NCI-H187 treated with DMSO at 0.1 percent for 48 hours (cell line): ENCODE measurements around the gene GALNT14.

Source experiments
- DNase-seq: peaks from one replicate; lab custom pipeline; 2025; lab: John Stamatoyannopoulos, UW

Gene GALNT14

DNA sequence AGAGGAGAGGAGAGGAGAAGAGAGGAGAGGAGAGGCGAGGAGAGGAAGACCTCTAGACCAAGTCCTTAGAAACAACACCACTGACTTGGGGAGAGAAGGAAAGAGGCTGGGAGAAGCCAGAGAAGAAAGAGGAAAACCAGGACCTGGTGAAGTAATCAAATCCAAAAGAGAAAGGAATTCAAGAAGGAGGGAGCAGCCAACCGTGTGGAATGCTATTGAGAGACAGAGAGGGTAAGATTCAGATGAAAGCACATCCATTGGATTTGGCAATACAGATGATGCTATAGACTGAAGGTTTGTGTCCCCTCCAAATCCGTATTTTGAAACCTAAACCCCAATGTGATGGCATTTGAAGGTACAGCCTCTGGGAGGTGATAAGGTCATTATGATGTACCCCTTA is 50.7 kb downstream of the GALNT14 start:
- DNase-seq = no peak

DNA sequence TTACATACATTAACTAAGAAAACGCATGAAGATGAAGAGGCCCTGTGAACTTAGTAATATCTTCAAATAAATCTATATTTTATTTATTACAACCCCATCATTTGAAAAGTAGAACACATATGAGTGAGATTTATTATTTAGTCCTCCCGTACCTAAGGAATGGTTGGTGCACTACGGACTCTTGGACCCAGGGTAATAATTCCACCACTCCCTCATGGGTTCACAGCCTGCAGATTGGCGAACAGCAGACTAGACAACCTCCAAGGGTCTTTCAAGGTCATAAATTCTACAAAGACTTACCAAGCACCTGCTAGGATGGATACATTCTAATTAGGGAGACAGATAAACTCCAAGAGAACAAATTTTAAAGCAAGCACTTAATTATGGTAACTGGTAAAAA is 51.6 kb downstream of the GALNT14 start:
- no peak for DNase-seq

DNA sequence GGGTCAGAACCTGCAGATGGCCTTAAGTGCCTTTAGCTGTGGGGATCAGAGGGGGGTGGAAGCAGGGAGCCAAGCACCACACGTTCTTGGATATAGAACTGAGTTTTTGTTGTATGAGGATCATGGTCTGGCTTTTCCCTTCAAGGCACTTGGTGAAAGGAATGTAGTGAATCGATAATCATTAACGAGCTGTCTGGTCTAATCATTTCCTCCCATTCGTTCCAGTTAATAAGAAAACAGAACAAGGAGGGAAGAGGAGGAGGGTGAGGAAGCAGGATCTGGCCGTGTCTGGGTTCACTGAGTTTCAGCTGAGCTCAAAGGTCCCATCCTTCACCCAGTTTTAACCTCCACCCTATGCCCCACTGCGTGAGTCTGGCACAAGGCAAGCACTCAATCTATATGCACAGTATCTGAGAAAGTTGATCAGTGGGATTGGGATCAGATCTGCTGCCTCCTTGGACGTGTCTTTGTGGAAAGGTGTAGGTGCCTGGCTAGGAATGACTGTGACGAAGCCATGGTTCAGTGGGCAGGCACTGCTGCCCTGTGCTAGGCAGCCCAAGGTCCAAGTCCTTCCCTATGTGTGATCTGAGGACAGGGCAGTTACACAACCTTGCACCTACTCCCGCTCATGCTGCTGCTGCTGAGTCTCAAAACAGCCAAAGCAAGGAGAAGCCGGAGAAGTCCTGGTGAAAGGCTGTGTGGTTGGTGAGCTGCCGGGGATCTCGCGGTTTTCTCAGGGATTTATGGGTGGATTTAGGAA is 54.8 kb downstream of the GALNT14 start:
- no peak for DNase-seq

DNA sequence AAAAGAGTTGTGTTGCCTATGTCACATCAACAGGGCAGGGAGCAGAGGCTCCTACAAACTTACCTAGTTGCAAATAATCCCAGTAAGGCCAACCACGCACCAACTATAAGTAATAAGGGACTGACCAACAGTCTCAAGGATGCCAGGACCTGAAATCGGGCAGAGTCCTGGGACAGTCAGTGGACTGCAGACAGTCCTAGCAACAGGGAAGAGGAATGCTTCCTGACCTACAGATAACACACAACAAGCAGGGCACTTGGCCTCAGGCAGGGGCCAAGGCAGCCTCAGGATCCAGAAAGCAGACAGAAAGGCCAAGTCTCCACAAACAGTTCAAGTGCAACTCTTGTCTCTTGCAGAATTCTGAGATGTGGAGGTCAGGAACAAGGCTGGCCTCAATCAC is 56.2 kb downstream of the GALNT14 start:
- no peak for DNase-seq

DNA sequence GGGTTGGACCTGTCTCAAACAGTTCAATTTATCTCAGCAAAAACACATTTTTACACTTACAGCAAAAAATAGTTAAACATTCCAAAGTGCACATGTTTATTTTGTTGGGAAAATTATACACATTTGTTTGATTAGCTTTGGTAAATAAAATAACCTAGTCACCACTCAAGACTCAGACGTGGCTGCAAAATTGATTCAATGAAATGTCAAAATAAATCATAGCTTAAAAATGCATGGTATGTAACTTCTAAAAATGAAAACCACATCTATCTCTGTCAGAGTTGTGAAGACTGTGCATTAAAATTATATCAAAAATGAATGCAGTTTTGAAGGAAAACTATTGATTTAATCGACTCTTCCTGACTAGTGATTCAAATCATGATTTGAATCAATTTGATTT is 56.7 kb downstream of the GALNT14 start:
- no peak for DNase-seq

DNA sequence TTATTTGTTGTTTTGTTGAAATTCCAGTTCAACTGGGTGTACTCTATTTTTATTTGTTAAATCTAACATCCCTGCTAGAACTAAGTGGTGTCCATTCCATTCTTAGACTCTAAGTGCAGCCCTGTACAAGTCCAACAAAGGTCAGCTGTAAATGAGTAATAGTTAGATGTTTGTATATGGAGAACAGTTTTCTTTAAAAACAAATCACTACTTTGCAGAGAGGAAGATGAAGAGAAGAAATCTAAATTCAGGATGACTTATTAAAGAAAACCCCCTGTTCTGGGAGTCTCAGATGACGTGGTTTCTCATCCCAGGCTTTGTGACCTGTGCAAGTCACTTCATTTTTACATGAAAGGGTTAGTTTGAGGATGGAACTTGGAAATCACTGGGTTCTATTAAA is 57.9 kb downstream of the GALNT14 start:
- DNase-seq = no peak

DNA sequence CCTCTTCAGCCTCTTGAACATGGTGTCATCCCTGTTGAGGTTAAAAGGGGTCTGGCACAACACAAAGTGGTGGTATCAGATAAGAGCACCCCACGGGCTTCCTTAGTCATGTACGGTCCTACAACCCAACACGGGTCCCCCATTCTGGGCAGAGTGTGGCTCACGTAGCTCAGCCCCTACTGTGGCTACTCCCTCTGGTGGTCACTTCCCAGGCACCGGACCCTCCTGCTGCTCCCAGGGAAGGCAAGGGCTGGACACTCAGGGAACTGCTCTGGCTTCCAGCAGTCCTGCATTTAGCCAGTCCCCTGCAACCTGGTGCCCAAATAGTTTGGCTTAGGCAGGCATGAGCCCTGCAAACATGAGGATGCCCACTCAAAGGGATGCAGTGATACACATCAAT is 58.6 kb downstream of the GALNT14 start:
- no peak for DNase-seq

DNA sequence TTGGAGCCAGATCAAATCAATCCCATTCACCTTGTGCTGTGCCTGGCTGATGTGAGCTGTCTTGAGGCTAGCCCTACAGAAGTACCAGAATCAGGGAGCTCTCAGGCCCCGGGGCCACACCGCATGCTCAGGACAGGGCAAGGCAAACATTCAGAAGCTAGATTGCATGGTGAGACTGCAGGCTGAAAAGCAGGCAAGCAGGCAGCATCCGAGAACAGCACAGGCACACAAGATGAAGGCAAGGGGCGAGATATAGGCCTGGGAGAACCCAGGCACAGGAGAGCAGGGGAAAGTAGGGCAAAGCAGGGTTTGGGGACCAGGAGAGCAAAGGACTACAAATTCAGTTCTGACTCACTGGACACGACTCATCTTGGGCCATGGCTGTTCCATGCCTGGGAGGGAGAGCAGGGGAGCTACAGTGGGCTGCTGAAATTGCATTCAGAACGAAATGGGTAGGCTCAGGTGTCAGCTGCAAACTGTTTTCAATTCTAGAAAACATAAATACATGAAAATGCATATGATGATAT is 59.6 kb downstream of the GALNT14 start:
- DNase-seq = no peak

DNA sequence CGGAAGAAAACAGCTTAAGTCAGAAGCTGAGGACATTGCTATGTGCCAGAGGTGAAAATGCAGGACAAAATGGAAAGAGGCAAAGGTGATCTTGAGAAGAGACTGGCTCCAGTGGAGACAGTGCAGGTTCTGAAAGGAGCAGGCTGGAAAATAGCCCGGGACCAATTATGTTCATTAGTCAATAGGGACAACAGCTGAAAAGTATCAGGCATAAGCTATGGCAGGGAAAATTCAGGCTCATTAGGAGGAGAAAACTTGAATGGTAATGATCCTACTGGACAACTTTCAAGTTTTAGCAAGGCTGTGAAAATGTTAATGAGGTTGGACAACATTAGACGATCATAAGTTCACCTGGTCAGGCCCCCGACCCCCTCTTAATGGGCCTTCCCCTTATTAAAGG is 60.2 kb downstream of the GALNT14 start:
- DNase-seq = no peak

DNA sequence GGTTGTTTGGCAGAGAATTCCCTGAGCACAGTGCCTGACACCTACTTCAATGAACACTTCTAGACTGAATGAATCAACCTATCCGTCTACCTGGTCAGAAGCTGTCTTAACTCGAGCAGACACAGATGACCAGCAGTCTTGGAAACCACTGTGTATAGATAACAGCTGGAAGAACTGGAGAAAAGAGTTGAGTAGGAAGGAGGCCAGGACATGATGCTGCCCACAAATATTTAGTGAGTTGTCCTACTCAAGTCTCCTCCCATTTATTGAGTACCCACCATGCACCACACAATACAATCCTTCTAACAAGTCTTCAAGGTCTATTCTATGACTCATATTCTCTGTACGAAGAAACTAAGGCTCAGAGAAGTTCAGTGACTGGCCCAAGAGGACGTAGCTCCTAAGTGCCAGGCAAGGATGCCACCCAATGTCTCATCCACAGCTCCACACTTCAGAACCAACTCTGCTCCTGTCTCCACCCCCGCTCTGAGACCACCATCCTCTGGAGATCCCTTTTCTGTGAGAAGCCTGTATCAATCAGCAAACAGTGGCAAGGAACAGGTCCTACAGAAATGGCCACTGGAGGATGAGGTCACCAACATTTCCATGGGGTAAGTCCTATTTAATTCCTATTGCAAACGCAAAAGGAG is 62.2 kb downstream of the GALNT14 start:
- no peak for DNase-seq

DNA sequence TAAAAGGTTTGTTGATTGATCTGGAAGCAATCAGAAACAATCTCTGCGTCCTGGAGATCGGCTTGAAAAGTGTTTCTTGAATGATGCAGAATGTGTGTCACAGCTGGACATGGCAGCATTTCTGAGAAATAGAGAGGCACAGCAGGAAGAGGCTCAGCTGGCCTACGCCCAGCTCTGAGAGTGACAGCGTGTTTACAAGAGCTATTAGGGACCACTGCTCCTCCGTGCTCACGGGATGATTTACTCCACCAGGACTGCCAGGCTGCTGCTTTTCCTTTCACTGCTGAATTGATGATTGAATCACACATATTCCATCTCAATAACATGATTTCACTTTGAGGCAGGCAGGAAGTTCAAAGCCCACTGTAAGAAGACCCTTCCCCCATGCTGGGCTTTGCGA is 62.8 kb downstream of the GALNT14 start:
- DNase-seq = no peak

DNA sequence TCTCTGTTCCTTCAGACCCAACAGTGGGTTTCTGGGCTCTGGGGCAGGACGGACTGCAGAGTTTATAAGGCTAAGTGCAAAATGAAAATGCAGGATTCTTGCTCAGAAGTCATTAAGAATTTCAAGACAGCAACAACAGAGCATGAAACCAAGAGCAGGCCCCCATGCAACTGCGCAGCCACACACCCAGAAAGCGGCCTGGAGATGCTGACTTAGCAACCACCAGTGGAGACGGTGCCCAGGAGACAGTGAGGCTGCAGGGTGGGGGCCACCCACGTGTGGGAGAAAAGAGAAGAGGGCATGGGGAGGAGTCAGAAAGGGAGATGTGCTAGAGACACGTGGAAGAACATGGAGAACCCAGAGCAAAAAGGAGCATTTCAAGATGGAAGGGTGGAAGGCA is 66.5 kb downstream of the GALNT14 start:
- no peak for DNase-seq

DNA sequence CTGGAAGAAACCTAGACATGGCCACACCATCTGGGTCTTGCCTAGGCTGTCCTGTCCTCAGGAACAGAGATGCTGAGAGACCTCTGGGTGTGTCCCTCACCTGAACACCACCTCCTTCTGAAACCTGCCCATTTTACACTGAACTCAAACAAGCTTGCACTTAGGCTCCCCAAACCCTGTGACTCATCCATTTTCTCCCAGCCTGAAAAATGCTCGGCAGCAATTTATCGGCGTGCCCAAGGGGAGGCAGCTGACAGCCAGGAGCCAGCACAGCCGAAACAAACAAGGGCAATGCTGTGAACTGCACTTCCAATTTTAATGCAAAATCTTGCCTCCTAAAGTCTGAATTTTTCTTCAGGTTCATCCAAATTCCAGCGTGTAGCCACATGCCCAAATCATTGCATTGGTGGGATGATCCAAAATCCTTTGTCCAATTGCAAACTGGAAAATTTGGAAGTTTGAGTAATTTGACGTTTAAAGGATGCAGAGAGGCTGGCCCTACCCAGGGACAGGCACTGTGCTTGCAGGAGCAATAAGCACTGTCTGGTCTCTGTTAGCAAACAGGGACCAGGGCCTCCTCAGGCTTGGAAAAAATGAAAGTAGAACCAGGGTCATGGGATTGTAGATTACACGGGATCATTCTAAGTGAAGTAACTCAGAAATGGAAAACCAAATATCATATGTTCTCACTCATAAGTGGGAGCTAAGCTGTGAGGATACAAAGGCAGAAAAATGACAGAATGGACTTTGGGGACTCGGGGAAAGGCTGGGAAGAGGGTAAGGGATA is 67.7 kb downstream of the GALNT14 start:
- DNase-seq = no peak

DNA sequence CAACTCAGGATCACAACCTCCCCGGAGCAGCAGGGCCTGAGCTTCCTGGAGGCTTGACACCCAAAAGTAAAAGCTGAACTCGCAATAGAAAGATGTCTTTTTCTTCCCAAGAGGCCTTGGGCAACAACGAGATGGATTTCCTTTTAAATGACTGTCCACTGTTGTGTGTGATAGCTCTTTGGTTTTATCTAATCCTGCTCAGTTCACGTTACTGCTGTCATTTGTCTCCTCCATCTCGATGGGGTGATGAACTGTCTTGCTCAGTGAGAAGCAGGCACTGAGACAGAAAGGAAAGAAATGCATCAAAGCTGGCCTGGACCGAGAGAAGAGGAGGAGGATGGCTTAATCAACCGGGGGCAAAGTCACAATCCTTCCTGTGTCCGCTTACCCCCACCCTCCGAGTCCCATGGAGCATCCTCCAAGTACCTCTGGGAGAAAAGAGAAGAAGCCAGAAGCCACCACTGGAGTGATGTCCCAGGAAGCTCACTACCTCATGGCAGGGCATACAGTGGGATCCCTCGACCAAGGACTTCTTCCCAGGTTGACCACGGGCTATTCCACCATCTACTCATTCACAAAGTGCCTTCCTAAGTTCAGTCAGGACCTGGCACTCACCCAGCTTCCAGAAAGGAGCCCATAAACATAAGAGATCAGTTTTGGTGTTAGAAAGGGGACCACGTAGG is 68.5 kb downstream of the GALNT14 start:
- no peak for DNase-seq

DNA sequence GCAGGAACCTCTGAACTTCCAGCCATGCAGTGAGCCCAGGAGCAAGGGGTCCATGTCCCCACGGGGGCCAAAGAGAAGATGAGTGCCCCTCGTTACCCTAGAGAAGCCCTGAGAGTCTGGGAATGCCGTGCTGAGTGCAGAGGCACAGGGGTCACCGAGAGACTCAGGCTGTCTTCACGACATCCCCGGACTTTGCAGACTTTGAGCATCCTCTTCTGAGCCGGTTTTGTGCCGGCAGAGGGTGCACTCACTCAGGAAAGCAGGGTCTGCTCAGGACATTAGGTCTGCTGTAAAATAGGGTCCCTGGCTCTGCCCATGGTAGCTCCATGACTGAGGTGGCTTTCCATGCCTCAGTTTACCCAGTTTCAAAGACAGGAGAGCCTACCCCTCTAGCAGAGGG is 71.0 kb downstream of the GALNT14 start:
- DNase-seq = no peak

DNA sequence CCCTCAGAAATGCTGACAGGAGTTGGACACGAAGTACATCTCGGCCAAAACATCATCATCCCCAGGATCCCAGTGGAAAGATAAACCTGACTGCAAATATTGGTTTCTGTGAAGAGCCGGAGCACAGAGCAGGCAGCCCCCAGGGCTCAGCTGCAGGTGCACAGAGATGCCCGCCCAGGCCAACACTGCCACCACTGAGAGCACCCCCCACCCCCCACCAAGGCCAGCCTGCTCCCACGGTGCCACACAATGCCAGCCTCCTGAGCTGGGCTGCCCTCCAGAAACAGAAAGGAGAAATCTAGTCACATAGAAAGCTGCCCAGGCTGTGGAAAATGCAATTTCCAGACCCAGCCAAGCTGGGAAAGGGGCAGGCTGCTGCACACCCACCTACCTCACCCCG is 71.7 kb downstream of the GALNT14 start:
- DNase-seq = no peak

DNA sequence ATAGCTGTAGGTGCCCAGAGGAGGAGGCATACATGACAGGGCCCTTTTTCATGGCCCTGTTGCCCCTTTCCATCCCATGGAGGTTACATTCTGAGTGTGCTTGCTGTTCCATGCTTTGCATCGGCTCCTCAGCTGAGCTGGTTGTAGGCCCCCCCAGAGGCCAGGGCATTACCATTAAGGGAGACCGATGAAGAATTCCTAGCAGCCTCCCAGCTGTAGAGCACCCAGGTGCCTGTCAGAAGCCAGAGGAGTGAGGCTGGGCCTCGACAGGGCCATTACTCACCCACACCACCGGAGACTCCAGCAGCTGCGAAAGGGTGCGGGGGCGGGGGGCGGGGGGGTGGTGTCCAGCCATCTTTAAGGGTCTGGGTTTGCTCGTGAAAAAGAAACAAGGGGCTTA is 72.2 kb downstream of the GALNT14 start:
- DNase-seq = no peak

DNA sequence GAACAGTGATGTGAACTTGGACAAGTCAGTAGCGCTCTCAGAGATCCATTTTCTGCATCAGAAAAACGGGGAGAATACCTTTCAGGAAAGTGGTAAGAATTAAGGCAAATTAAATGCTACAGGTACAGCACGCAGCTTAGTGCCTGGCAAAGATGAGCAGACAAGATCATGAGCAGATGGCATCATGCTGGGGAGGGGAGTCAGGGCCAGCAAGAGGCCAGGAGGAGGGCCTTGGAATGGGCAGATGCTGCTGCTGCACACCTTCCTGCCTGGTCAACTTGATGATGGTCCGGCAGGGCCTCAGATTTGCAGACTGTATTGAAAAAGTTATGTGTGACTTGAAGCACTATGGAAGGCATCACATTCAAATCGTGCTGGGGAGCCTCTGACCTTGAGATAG is 72.9 kb downstream of the GALNT14 start:
- DNase-seq = no peak

DNA sequence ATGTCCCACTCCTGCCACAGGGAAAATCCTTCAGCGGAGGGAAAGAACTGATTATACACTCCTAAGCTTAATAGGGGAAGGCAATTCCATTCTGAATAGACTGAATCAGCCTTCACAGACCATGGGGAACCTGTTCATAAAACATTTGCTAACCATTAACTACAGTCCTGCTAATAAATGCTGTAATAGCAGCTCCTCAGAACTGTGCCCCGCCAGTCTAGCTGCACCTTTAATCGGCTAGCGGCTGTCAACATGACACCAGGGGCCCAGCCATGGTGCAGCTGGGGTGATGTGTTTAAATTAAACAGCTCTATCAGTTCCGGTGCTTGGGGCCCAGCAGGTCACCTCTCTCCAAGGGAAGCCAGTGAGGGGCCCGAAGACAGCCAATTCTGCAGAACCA is 77.8 kb downstream of the GALNT14 start:
- no peak for DNase-seq

DNA sequence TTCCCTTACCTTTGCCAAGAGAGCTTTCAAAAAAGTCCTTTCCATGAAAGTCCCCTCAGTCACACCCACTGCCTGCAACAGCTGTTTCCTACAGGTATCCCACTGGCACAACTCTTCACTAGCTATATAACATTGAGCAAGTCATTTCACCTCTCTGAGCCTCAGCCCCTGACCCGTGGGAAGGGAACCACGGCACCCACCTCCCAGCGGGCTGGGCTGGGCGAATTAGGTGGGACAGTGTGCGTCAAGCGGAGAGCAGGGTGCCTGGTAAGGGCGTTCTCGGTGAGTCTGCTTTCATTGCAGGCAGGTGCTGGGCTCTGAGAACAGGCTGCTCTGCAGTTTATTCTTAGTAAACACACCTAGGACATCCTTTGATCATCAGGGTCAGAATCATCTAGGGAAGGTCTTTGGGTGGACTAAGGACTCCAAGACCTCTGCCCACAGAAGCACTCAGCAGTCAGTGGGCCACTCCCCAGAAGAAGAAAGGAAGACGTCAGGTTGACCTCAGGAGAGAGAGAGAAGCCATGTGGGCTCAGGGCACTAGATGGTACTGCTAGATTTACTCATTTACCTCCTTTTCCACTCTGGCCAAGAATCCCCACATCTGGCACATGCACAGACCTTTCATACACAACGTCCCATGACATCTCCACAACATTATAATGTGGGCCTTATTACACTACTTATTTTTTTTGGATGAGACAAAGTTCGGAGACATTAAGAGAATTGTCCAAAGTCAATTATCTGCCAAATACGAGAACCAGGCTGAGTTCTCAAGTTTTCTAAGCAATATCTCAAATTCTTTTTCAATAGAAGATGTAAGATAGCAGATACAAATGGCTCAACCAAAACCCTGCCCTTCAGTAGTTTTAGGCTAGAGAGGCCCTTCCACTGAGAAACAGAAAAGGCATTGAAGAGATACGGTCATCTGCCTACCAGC is 79.9 kb downstream of the GALNT14 start:
- no peak for DNase-seq

DNA sequence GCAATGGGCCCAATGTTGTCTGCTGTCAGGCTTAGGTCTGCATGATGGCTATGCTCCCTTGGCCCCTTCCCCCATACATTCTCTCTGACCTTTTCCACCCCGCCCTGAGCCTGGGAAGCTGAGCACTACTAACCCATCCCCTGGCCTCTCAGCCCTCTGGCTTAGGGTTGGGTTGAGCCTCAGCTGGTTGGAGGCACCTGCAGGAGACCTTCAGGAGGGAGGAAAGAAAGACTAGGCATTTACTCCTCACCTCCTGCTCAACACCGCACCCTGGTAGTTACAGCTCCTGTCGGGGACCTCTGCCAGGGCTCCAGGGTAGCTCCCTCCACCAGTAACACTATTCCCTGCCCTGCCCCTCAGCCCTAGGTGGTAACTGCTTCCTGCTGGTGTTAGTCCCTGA is 80.5 kb downstream of the GALNT14 start:
- DNase-seq = no peak
